ENCODE measurements around the gene RNF223.

The RNF223 gene

DNA sequence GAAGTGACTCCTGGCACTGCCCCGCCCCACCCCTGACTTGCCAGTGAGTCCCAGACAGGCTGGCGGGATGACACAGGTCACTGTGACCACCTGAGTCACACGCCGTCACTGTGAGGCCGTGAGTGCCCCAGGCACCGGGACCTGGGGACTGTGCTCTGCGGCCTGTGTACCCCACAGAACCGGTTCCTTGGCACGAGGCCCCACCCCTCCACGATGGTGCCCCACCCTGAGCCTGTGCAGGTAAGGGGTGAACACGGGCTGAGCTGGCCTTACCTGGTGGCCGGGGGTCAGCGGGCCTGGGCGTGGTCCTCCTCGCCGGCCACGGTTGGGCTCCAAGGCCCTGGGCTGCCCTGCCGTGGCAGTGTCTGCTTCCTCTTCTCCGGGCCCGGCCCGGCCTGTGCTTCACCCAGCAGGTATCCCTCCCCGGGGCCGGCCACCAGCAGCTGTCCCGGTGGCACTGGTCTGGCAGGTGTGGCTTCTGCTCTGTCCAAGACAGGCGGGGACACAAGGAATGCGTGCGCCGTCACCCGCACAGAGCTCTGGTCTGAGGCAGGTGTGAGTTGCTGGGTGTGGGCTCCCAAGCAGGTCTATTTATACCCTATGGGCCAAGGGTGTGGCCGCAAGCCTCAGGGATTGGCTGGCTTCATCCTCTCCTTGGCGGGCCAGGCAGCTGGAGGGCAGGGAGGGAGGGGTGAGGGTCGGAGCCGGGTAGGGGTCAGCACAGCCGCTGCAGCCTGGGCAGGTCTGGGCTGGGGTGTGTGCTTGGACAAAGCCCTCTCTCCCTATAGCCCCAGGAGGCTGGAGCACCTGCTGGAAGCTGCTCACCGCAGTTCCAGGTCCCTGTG, at the start of gene RNF223:
Gene RNF223 (minus strand): TSS at position 564 of the 845 bp plus-strand sequence. CDS start 1,740 bp downstream, outside the sequence.
- no peak for DNase-seq

DNA sequence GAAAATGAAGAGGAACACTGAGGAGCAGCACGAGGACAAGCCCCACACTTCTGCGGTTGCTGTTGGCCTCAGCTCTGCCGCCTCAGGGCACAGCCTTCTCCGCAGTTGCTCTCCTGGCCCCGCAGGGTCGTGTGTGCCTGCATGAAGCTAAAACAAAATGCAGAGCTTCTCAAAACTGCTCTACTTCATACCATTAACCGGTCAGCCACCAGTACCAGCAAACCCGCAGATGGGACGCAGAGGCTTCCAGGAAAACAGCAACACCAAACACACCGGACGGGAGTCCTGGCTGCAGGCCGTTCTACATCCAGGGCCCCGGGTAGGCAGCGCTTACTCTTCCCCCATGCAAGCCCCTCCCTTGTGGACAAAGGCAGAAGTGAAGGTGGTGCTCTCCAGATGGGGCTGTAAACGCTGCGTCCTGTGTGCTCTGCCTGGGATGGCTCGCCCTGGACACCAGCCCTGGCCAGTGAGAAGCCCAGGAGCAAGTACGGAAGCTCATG, 48.9 kb upstream of the RNF223 start:
- peak; percentile 40 for DNase-seq

DNA sequence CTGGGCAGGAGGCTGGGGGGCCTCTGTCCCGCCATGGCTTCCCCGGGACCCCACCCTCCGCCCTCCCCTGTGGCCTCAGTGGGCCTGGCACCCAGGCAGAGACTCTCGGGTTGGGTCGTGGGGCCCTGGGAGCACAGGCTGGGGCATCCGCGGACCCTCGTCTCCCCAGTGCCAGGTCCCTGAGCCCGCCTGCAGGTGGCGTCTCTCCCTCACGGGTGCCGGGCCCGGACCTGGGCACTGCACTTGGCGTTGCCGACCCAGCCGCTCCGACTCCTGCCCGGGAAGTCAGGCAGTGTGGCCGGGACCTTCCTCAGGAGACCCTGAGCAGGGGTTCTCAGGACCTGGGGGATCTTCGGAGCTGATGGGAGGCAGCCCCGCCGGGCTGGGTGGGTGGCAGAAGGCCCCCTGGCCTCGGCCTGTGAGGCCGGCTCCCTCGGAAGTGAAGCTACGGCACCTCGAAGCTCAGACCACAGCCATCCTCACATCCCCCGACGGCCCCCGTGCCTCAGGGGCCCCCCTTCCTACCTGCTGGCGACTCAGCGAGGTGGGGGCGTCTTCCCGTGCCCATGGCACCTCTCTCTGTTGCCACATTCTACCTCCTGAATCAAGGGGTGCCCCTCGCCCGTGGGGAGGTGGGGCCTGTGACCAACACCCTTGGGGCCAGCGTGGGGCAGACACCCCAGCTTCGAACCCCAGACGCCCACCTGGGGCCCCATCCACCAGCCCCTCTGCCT, 48.1 kb upstream of the RNF223 start:
- peak; percentile 24 for DNase-seq

DNA sequence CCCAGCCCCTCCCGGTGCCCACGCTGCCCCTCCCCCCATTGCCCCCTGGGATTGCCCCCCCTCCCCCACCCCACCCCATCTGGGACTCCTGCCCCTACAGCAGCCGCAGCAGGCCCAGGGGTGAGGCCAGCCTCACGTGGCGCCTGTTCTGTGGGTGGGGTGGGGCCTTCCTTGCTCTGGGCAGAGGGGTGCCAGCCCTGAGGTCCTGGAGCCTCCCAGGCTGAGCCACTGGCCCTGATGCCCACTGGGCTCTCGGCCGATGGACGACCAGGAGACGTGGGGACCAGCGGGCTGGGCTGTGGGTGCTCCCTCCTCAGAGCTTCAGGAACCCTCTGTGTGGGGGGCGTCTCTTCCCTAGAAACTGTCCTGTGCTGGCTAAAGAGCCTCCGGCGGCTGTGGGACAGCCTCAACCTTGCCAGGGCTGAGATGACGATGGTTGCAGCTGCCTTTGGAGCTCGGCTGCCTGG, 47.5 kb upstream of the RNF223 start:
- DNase-seq, result no peak

DNA sequence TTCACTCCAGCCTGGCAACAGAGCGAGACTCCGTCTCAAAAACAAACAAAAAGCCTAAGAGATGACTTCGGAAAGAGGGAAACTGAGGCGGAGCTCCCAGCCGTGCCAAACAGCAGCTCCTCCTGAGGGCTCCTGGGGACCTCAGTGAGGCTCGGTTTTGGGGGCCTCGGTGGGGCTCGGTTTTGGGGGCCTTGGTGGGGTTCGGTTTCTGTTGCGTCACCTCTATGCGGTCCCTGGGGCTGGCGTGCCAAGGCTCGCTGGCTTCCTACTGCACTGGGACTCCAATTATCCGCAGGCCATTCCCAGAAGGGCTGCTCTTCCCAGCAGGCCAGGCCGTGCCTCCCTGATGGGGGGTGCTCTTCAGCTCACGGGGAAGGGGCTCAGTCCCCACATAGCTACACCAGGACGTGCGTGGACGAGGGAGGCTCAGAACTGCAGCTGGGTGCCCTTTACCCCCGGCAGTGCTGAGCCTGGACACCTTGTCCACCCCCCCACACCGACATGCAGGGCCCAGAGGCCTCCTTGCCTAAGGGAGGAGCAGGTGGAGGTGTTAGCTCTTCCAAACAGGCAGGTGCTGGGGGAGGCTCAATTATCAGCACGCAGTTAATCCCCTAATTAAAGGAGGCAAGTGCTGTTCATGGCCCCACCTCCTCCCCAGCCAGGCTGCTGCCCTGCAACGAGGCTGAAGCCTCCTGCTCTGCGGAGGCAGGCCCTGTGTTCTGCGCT, 46.9 kb upstream of the RNF223 start:
- no peak for DNase-seq

DNA sequence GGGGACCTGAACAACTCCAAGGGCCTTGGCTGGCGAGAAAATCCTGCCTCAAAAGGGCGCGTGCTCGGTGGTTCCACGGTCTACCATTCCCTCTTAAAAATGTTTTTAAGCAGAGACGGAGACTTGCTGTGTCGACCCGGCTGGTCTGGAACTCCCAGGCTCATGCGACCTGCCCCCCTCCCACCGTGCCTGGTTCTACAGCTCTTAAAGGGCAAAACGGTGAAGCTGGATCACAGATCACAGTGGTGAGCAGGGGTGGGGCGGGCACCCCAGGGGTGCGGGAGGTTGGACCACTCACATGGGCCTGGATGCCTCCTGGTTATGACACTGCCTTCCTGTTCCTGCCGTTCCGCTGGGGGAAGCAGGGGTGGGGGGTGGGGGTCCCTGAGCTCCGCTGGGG, 46.0 kb upstream of the RNF223 start:
- DNase-seq, result no peak

DNA sequence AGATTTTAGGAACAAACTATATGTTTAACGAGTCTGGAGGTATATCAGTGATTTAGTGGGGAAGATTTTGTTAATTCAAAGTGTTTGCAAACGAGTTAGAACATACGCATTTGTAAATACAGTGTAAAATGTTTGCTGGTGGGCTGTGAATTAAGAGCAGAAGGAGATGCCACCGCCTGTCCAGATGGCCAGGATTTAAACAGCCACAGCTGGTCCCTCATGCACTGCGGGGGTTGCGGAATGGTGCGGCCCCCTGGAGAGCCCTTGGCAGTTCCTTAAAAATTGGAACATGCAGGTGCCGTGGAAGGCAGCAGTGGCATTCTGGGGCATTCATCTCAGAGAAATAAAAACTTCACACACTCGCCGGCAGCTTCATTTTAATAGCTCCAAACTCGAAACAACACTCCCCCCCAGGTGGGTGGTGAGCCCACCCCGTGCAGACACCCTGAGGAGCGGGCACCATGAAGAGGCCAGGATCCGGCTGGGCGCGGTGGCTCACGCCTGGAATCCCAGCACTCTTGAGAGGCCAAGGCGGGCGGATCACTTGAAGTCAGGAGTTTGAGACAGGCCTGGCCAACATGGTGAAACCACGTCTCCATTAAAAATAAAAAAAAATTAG, 45.3 kb upstream of the RNF223 start:
- DNase-seq, result no peak

DNA sequence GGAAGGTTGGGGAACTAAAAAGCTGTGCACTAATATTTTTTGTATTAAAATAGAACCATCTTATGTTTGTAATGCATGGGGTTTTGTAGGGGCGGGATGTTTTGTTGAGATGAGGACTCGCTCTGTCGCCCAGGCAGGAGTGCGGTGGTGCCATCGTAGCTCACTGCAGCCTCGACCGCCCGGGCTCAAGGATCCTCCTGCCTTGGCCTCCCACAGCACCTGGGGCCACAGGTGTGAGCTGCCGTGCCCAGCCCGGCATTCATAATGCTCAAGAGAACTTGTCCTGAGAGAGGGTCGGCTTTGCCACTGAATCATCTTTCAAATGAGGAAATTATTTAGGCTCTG, 44.7 kb upstream of the RNF223 start:
- no peak for DNase-seq

DNA sequence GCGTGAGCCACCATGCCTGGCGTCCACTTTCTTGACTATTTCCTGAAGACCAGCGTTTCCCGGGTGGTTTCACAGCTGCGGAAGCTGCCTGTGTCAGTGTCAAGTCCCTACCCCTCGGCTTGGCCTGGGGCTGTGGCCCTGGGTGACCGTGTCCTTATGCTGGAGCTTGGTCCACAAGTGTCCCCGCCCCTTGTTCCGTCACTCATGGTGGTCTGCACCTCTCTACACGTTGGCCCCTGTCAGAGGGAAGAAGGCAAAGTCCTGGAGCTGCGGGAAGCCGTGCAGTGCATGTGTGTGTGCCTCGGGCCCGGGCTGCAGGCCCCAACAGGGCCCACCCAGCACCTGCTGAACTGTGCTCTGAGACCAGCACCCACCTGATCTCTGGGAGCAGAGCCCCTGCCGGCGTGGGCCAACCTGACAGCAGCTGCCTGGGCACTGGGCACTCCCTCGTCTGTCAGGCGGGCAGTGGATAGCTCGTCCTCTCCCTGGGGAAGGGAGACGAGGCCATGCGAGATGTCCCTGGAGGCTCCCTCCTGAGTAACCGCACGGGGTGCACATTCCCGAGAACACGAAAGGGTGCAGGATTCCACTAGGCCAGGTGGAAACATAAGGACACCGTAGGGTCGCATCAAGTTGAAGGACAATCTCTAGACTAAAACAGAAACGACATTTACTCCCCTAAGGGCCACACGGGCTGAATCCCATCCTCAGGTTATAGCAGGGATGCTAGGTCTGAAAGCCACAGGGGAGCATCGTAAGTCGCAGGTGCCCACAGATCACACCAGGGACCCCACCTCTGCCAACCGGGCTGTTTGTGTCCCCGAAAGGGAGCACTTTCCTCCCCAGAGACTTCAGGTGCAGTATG, 44.1 kb upstream of the RNF223 start:
- no peak for DNase-seq

DNA sequence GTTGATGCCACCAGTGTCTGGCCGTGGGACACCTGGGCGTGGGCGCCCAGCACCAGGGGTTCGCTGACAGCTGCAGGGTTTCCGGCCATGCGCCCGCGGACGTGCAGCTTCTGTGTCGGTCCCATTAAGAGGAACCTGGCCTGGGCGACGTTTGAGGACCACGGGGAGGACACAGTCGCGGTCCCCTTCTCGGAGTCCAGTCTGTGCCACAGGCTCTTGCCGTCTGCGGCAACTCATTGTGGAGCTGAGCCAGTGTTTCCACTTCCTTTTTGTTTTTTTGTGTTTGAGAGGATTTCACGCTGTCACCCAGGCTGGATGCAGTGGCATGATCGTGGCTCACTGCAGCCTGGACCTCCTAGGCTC, 43.3 kb upstream of the RNF223 start:
- DNase-seq, result no peak

DNA sequence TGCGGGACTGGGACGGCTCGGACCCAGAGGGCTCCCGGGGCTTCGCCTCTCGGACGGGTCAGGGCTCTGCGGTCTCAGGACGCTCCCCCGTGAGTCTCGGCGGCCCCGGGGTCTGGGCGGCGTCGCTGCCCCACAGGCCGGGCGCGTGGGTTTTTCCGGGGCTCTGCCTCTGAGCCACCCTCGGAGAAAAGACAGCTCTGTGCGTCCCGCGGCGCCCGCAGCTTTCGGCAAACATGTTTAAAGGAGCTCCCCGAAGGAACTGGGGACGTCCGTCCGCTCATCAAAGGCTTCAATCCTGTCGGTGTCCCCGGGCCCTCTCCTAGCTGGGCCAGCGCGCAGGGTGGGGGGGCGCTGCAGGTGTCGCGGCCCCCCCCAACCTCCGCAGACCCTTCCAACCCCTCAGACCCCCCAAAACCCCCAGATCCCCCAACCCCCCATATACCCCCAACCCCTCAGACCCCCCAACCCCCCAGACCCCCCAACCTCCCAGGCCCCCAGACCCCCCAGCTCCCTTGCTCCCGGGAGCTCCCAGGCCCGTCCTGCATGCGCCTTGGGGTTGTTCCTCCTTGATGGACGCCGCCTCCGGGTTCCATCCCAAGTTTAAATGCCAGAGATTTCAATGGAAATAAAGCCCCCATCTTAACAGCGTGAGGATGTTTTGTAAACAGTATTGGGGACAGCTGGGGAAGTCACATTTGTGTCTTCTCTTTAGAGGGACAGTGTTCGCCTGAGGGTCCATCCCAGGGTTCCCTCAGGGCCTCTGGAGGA, 42.8 kb upstream of the RNF223 start:
- no peak for DNase-seq

DNA sequence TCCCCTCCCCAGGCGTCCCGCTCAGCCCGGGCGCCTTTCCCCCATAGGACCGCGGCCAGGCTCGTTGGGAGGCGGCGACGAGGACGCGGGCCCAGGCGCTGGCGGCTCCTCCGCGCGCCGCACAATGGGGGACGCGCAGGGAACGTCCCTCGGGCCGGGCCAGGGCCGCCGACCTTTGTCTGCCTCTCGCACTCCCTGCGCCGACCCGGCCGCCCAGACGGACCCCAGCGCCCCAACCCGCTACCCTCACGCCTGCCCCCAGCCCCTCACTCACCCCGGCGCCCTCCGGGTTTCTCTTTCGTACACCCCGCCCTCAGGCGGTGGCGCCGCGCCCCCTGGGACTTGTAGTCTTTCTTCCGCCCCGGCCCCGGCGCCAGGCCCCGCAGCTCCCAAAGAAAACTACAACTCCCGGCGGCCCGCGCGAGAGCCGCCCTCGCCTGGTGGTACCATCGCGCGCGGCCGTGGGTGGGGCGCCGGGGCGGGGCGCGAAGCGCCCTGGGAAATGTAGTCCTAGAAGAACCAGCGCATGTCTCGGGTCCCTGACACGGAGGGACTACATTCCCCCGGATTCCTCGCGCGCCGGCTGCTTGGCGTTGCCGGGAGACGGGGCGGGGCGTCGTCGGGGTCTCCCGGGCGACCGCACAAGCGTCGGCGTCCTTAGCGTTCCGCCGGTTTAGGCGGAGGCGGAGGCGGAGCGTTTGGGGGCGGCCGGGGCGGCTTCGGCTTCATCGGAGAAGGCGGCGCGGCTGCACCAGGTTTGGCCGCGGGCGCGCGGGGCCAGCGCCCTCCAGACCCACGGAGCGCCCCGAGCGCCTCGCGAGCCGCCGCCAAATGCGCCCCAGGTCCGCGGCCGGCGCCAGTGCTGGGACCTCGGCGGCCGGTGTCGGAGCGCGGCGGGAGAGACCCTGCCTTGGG, 41.9 kb upstream of the RNF223 start, which contains the start of gene C1orf159:
Gene C1orf159 (minus strand): TSS at position 304 of the 915 bp plus-strand sequence. CDS start 24,546 bp downstream, outside the sequence.
- peak; percentile 95 for DNase-seq

DNA sequence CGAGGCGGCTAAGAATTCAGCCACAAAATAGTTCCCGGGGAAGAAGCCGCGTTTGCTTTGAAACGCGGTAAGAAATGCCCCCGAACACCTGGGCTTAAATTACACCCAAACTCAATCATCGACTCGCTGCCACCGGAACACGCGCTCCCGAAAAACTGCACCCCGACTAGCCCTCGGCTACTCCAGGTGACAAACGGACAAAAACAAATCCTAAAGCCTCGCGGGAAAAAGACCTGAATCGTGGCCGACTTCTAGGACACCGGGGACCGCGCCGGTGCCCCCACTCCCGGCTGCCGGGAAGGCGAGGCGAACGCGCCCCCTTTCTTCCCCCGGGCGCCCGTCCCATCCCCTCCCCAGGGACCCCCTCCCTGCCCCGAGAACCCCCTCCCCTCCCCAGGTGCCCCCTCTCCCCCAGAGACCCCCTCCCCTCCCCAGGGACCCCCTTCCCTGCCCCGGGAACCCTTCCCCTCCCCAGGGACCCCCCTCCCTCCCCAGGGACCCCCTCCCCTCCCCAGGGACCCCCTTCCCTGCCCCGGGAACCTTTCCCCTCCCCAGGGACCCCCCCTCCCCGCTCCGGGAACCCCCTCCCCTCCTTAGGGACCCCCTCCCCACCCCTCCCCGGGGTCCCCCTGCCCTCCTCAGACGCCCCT, 41.2 kb upstream of the RNF223 start:
- DNase-seq, result no peak

DNA sequence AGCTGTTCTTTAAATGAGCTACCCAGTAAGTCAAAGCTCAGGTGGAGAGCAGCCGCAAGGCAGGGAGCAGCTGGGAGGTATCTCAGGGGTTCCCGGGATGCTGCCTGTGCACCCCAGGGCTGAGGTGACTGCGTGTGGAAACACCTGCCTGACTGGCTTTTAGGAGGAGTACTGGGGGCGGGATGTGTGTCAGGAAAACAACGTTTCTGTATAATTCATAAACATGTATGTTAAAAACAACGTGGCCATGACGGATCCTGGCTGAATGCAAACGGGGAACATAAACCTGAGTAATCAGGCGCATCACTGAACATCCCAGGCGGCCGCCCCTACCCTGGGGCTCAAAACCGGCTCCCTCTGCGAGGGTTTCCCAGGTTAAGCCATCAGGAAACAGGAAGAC, 40.3 kb upstream of the RNF223 start:
- DNase-seq, result no peak

DNA sequence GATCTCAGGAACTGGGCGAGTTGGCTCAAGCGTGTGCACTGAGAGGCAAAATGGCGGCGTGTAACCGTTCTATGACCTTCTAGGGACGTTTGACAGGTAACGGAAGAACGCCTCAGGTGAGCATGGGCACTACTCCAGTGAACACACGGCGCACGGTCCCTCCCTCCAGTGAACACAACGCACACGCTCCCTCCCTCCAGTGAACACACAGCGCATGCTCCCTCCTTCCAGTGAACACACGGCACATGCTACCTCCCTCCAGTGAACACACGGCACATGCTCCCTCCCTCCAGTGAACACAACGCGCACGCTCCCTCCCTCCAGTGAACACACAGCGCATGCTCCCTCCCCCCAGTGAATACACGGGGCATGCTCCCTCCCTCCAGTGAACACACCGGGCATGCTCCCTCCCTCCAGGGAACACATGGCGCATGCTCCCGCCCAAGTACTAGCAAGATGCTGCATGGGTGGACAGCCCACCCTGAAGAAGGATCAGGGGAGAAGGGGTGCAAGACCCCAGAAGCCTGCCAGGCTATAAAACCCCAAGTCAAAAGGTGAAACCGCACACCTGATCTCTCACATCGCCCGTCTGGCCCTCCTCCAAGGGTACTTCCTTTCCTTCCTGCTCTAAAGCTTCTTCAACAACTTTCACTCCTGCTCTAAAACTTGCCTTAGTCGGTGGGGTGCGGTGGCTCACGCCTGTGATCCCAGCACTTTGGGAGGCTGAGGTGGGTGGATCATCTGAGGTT, 38.3 kb upstream of the RNF223 start:
- no peak for DNase-seq

DNA sequence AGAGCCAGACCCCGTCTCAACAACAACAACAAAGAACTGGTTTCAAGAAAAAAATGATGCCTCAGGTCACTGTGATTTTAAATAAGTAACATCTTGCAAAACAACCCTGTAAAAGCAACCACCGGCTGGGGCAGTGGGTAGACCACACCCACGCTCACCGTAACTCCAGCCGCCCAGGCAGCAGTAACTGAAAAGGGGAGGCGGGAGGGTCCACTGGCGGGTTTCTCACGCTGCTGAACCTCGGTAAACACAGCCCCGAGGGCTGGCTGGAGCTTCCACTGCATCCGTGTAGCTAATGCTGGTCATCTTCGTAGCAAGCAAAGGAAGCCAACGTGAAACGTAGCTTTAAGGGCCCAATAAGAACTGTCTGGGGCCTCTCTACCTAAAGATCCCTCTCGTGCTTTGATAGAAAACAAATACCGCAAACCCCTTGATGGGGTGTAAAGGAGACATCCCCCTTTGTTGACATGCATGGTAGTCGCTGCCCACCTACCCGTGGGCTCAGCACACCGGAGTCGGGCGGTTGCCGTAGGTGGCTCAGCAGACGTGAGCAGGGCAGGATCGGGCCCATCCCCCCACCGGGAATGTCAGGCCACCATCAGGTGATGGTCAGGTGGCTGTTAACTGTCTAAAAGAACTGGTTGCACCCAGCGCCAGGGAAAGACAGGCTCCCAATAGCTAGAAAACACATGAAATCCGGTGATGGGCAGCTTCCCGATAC, 37.6 kb upstream of the RNF223 start:
- no peak for DNase-seq

DNA sequence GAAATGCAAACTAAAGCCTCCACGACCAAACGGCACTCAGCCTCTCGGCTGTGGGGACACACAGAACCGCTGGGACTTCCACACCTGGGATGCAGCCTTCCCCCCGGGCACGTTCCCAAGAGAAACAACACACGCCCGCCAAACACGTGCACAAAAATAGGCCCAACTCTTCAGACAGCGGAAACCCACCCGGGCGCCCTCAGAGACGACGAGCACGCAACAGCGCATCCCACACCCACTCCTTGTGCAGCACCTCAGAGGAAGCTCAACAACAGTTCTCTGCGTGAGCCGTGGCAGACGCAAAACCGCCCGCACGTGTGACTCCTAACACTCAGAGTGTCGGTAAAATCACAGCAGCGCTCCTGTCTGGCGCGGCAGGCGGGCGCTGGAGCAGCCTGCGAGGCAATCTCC, 36.5 kb upstream of the RNF223 start:
- no peak for DNase-seq

DNA sequence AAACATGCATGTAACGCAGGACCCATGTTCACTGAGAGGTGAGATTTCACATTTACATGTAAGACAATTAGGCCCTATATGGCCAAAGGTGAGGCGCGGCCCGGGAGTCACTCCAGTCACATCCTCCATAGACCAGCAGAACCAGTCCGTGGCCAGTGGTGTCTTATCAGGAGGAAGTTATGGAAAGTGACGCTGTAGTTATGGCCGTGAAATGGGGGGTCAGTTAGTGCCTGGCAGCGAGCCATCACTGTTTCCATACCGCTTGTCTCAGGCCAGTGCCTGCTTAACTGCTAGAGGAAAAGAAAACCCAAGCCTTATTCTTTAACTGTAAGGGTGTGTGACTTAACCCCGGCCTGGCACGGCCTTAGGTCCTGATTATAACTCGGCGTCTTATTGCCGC, 35.6 kb upstream of the RNF223 start:
- no peak for DNase-seq

Data from GF-D8 (cell line).